HG02973 (cell line): ENCODE results near the gene C19orf67.
A peak's percentile ranks its signal among the peaks of the same experiment; 100 is the strongest.

Experiments
- ATAC-seq: cut with Tn5 transposase; IDR thresholded peaks from one replicate; pipeline ENCODE4 v1.9.1; 2021; ENCODE audit warnings: moderate library complexity; ENCODE audit not compliant: unreplicated experiment

C19orf67 gene

DNA sequence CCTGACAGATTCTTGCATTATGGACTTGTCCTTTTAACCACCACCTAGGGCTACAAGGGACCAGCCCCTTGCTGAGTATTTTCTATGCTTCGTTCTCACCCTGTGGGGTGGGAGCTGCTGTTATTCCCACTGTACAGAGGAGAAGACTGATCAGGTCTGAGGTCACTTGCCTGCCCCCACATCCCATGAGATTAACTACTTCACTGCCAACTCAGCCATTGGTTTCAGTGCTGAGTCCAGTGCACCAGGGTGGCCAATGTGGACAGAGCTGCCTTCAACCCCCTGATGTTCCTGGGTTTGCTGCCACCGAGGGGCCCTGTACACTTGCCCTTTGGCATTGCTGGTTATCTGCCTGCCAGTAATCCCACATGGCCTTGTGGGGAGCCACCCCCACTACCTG lies 25.1 kb upstream of the C19orf67 start:
- ATAC-seq = no peak

DNA sequence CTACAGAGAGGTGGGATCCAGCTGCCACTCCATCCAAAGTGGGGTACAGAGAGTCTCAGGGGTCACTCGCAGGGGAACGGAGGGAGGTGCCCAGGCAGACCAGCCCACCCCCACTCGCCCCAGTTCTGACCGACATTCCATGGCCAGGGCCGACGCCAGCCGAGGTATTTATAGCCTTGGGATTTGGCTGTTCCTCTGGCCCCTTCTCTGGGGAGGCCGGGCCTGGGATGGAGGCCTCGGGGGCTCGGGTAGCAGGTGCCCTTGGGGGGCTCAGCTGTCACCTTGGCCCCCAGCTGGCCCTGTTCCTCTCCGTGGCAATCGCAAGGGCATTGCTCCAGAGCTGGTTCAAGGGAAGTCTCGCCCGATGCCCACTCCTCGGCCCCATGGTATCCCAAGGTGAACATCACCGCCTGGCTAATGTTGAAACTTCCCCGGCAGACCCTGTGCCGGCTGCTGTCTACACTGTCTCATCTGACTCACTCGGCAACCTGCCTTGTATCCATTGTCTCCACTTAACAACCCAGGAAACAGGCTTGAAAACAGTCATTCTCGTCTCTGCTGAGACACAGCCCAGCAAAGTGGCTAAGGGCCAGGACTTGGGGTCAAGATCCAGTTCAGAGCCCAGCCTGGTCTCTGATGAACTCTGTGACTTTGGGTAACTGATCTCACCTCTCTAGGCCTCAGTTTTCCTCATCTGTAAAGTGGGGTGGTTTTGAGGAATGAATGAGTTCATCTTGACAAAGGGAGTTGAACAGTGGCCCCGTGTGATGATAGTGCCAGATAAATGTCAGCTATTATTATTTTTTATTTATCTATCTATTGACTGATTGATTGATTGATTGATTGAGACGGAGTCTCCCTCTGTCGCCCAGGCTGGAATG lies 22.2 kb upstream of the C19orf67 start:
- no peak for ATAC-seq

DNA sequence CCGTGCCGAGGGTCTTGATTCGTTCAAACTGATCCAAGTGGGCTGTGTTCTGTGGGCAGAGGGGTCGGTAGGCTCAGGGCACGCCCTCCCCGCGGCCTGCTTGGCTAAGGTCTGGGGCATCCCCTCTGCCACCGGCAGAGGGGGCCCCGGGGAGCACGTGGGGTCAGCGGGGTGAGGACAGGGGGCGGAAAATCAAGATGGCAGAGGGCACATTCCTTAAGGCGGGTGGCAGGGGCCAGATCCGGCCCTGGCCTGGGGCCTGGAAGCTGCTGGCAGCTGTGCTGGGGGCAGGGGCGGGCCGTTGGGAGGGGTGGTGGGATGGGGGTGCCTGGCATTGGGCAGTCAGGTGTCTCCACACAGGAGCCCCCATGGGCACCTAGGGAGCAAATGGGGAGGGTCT lies 21.3 kb upstream of the C19orf67 start:
- ATAC-seq = no peak

DNA sequence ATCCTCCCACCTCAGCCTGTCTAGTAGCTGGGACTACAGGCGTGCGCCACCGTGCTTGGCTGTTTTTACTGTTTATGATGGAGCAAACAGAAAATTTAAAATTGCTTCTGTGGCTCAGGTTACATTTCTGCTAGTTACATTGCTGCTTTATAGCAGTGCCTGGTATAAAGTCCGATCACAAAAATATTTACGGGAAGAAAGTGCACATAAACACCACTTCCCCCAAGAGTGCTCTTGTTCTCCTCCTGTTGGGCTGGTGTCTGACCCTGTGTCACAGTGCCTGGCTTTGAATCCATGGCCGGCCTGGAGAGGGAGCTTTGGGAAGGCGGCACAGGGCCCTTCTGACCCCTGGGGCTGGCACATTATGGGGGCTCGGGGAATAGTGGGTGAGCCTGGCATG lies 20.1 kb upstream of the C19orf67 start:
- ATAC-seq = no peak

DNA sequence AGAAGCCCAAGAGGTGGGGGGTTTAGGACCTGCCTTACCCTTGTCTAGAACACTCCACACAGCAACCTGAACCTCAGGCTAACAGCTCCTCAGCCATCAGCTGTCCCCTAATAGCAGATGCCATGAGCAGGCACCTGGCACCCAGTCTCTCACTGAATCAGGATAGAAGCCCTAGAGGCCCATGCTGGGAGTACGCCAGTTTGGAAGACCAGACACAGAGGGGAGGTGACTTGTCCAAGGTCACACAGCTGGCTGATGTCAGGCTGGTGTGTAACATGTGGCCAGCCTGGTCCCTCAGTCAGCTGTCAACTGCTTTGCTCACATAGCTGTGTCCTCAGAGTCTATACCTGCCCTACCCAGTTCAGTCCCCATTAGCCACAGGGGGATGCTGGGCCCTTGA lies 17.7 kb upstream of the C19orf67 start:
- no peak for ATAC-seq

DNA sequence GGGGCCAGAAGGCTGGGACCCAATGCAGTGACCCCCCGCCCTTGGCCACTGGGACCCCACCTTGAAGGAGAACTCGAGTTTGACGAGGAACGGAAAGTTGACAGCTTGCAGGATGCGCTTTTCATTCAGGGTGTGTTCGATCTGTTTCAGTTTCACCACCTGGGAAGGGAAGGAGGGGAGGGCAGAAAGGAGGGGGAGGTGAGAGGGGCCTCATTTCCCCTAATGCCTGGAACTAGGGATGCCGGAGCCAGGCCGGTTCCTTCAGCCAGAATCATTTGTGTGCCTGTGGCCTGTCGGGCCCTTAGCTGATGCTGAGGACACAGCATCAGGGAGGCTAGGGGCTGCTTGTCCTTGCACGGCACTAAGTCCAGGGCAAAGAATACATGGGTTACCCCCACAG lies 17.2 kb upstream of the C19orf67 start:
- no peak for ATAC-seq

DNA sequence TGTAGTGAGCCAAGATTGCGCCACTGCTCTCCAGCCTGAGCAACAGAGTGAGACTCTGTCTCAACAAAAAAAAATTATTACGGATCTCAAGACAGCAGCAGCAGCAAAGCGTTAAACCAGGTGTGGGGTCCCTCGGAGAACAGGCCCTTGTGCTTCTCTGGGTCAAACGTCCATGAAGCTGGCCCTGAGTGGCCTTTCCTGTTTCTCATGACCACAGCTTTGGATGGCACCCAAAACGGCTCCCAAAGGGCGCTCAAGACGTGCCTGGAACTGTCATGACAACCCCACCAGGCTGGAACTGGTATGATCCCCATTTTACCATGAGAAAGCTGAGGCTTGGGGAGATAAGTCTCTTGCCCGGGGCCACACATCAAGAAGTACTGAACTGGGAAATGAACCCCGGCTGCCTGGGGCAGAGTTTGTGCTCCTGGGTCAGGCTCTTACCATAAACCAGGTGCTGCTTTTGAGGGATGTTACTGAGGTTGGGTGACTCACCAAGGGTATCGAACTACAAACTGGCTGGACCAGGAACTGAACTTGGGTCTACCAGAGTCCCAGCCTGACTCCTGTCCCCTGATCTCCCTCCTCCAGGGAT lies 16.6 kb upstream of the C19orf67 start:
- ATAC-seq = no peak

DNA sequence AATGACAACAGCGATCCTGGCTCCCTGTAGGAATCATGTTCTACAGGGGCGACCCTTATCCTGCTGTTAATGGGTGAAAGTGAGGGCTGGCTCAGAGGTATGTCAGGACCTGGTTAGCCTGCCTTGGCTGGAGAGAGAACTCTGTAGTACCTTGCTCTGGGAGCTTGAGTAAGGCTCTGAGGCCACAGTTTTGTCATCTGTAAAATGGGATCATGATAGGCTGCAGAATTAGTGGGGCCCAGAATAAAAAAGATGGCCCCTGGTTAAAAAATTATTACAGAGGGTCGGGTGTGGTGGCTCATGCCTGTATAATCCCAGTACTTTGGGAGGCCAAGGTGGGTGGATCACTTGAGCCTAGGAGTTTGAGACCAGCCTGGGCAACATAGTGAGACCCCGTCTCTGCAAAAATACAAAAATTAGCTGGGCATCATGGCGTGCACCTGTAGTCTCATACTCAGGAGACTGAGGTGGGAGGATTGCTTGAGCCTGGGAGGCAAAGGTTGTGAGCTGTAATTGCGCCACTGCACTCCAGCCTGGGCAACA lies 15.5 kb upstream of the C19orf67 start:
- no peak for ATAC-seq

DNA sequence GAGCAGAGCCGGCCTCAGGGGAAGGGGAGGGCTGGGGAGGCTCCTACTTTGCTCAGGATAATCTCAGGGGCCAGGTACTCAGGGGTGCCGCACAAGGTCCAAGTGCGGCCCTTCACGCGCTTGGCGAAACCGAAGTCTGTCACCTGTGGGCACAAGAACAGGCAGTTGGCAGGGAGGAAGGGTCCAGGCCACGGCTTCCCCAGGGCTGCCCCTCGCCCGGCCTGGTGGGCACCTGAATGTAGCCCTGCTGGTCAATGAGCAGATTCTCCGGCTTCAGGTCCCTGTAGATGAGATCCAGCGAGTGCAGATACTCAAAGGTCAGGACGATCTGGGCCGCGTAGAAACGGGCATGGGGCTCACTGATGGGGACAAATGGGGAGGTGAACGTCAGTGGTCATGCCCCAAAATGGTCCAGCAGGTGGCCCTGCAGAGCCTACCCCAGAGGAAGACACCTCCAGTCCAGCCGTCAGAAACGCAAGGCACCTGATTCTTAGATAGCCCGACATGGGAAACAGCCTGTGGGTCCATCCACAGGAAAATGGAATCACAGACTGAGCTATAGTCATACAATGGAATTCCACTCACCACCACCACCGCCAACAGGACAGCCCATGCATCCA lies 12.1 kb upstream of the C19orf67 start:
- no peak for ATAC-seq

DNA sequence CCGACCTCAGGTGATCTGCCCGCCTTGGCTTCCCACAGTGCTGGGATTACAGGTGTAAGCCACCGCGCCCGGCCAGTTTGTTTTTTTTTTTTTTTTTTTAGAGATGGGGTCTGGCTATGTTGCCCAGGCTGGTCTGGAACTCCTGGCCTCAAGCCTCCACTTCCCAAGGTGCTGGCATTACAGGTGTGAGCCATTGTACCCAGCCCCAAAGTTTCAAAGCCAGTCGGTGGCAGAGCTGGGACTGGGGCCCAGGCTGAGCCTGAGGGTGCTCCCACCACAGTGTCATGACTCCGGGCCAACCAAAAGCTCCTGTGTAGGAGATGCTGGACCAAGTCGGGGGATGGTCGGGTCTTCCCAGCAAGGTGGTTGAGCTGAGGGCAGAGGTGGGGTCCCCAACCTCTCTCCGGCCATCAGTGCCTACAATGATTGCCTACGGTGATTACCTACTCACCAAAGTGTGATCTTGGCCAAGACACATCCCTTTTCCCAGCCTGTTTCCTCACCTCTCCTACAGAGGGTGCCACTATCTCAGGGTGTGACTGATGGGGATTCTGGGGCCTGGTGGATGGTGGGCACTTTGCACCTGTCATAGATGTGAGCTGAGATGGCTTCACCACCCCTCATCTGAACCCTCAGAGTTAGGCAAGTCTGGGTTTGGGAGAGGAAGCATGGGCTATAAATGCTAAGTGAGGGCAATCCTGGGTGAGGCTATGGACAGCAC lies 10.8 kb upstream of the C19orf67 start:
- no peak for ATAC-seq

DNA sequence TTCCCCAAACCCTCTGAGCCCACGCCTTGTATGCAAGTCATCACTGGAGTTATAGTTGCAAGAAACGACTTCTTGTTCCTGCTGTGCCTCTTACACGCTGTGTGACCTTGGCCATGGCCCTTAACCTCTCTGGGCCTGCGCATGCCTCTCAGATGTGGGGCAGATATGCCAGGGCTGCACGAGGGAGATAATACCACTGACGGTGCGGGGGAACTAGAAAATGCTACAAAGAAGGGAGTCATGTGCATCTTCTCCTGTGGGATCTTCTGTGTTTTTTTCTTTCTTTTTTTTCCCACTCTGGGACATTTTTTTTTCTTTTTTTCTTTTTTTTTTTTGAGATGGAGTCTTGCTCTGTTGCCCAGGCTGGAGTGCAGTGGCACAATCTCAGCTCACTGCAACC lies 9.3 kb upstream of the C19orf67 start:
- no peak for ATAC-seq

DNA sequence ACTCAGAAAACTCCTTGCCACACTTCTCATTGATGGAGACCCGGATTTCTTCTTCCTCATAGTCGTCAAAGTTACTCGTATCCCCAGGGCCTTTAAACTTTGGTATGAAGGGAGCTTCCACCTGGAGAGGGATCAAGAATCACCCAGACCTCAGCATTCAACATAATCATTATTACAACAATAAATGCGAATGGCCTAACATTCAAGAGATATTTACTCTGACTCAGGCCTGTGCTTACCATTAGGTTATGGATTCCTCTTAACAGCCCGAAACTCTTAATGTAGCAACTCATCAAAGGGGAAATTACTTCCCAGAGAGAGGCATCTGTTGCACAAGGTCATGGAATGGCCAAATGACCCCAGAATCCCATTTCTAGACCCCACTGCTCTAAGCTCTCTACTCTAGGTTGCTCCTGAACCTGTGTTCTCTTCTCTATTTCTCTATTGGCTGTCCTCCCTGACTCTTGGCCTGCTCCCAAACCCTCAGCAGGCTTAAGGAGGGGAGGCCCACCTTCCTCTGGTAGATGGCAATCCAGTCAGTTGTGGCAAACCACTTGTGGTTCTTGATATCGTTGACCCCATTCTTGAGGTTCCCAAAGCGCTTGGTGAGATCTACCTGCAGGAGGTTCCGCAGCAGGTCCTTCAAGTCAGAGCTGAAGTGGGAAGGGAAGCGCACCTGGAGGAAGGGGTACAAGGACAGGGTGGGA lies 7.7 kb upstream of the C19orf67 start:
- no peak for ATAC-seq

DNA sequence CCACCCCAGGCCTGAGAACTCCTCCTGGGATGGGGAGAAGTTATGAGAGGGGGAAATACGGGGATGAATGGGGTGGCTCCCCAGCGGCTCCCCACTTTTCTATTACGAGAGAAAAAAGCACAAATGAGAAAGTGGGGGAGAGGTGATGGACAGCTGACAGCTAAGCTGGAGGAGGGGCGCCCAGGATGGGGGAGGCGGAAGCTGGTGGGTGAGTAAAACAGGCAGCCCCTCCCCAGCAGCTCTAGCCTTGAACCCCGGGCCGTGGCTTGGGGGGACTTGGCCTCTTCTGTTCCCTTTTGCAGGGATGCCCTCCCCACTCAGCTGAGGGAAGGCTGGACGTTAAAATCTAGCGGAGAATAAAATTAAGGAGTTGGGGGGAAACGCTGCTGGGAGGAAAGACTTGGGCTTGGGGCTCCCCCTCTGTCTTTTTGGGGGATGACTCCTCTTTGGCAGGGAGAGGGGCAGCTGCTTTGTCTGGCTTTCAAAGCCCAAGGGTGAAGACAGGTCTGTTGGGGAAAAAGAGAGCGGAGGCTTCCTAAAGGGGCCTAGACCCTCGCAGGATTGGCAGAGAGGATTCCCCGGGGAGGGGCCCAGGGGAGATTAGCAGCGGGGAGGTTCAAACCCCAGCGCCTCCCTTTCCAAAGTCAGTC lies 6.4 kb upstream of the C19orf67 start:
- no peak for ATAC-seq

DNA sequence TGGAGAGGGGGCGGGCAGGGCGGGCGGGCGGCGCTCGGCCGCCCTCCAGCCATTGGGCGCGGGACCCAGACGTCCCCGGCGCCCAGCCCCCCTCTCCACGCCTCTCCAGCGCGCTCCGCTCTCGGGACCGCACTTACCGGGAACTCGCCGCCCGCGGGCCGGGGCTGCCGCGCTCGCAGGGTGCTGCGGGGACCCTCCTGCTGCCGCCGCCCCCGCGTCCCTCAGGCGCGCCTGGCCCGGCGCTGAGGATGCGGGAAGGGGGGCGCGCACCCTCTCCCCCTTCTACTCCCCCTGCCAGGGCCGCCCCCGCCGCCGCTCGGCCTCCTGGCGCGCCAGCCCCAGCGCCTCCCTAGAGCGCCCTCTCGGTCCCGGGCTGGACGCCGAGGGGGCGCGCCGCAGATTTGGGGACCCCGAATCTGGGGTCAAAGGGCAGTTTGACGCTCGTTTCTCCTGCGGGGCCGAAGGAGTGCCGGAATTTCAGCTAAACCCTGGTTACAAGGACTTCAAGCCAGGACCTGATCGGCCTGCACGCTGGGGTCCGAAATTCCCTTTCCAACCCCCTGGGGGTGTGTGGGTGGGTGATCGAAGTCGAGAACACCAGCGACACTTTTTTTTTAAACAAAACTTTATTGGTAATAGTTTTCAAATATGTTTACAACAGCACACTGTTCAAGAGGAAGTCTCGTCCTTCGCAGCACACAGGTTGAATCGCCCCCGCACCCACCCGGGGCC lies 5.7 kb upstream of the C19orf67 start:
- ATAC-seq = peak; percentile 46

DNA sequence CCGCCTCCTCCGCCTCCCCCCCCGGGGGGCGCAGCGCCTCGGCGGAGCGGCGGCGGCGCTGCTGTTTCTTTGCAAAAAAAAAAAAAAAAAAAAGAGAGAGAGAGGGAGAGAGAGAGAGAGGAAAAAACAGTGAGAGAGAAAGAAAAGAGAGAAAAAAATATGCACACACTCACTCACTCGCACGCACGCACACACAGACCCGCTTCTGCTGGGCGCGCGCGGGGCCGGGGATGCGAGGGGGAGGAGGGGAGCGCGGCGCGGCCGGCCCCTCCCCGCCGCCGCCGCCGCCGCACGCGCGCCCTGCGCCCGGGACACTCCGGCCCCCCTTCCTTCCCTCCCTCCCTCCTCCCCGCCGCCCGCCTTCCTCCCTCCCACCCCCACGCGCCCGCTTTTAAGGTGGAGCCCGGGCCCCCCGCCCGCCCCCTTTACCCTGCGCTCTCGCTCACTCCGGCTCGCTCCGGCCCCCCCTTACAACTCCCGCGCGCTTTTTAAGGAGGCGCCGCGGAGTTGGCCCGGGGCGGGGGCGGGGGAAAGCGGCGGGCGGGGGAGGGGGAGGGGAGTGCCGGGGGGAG lies 5.0 kb upstream of the C19orf67 start, which contains the start of gene SAMD1:
TSS of gene SAMD1 (minus strand) at position 243 of the 572 bp plus-strand sequence.
- ATAC-seq = peak; percentile 27

DNA sequence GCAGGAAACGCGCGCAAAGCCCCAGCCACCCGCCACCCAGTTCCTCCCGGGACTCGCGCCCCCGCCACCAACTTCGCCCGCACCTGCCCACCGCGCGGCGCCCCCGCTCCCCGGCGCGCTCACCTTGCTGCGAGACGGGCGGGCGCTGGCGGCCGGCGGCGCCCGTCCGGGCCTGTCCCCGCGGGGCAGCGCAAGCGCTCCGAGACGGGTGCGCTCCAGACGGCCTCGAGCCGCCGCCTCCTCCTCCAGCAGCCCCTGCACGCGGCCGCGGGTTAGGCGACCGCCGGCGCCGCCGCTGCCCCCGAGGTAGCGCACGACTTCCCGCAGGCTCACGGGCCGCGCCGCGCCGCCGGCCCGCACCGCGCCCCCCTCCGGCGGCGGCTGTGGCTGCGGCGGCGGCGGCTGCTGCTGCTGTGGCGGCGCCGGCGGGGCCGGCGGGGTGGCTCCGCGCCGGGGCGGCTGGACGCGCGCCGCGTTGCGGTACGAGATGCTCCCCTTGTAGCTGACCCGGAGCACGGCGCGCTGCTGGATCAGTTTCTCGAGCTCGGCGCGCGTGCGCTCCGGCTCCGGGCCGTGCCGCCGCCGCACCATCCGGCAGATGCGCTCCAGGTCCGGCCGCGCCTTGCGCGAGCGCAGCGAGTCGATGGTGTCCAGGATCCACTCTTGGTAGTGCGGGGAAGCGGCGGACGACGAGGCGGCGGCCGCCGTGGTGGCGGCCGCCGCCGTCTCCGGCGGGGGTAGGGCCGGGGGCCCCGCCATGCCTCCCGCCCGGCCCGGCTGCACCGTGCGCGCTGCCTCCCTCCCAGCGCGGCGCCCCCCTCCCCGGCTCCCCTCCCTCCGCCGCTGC lies 4.3 kb upstream of the C19orf67 start:
- no peak for ATAC-seq

DNA sequence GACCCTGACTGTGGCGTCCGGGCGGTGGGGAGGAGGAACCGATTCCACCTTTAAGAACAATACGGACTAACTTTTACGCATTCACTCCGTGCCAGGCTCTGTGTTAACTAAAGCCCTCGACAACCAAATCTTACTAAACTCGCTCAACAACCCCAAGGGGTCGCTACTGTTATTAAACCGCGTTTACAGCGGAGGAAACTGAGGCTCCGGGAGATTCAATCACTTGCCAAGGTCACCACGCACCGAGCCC lies 3.8 kb upstream of the C19orf67 start:
- no peak for ATAC-seq

DNA sequence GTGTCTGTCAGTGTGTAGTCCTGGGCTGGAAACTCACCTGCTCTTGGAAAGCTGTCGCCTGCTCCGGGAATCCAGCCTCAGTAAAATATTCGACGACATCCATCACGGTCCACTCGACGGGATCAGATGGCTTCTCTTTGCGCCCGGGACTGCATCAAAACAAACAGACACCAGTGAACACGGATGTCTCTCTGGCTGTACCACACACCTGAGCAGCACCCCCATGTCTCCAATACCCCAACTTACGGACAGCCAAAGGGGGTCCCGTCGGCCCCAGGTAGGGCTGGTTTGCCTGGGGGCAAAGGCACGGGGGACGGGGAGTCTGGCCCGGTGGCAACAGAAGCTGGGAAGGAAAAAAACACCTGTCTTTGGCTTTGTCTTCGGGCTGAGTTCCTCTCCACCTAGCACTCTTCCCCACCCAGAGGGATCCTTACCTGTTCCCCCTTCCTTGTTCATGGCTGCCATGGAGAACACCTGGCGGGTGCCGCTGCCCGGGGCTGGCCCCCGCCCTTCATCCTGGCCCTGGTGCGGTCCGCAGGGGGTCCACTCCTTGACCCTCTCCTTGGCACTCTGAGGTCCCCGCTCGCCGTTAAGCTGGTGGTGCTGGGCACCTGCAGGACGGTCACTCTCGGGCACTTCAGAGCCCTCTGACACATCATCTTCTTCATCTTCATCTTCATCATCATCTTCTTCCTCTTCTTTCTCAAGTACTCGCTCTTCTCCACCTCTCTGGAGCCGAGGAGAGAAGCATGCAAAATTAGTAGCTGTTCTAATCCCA lies 3.2 kb upstream of the C19orf67 start:
- ATAC-seq = no peak
